Large intestine (tissue), 3 donors: ENCODE data around the gene UPK3A. TPM values are rescaled to one million over a fixed set of nuclear protein-coding genes. Genes with fewer than 3 reads are reported as not detected.
A peak's percentile ranks its signal among the peaks of the same experiment; 100 is the strongest.
"Not testable (repeated sequence)": the region's sequence is repeated elsewhere in the genome, so short reads cannot be mapped to it uniquely, and the experiment has no call there.

Experiments
- DNase-seq, 2 donors: peaks; one replicate each; pipeline versions ENCODE4 v3.0.0 to v3.0.0-alpha.2; 2013
- H3K27ac ChIP-seq: one replicate; pipeline ENCODE4 v1.5.1; 2013; ENCODE audit warnings: low read length
- H3K27me3 ChIP-seq: 2 replicates; pipeline ENCODE4 v1.6.1; 2013; ENCODE audit warnings: low read length; ENCODE audit not compliant: control insufficient read depth, insufficient read depth
- H3K36me3 ChIP-seq: 2 replicates; pipeline ENCODE4 v1.6.1; 2013; ENCODE audit warnings: low read length; ENCODE audit not compliant: control insufficient read depth, insufficient read depth
- H3K4me1 ChIP-seq: one replicate; pipeline ENCODE4 v1.6.1; 2013; ENCODE audit warnings: low read length; ENCODE audit not compliant: control insufficient read depth, insufficient read depth
- H3K4me3 ChIP-seq: one replicate; pipeline ENCODE4 v1.5.1; 2013; ENCODE audit warnings: low read length
- H3K9me3 ChIP-seq: one replicate; pipeline ENCODE4 v1.6.1; 2013; ENCODE audit warnings: mild to moderate bottlenecking, low read depth, low read length, moderate library complexity; ENCODE audit not compliant: control insufficient read depth
- WGBS: methylation state at CpG from one replicate; pipeline ENCODE4 v1.1.5; 2013; ENCODE audit warnings: low lambda C conversion rate; ENCODE audit not compliant: insufficient coverage; 5-methylcytosine and 5-hydroxymethylcytosine counted together
- polyA plus RNA-seq: library from polyadenylated mRNA; unstranded; fragments of 120-200 nt; gene quantifications from one replicate; pipeline ENCODE4 v1.2.1, GENCODE V29; 2013

Gene UPK3A
- polyA plus RNA-seq, 1 donor = 113 TPM

GRCh38 chr22:45268167-45268957 is 16.4 kb upstream of the UPK3A start:
- Histone ChIP-seq H3K36me3 (no peaks in the 10 kb centered on the region), H3K4me1 (peaks cover 36% of the 10 kb centered on the region), H3K4me3 (peak overlapping the region; percentile 66), H3K27me3 (no peaks in the 10 kb centered on the region), H3K27ac (peak overlapping the region; percentile 42), H3K9me3 (no peaks in the 10 kb centered on the region)
- peak in 1 of 2 donors; percentile 48 for DNase-seq
- WGBS = no CpG with 5 or more reads among the region's 47 CpGs

- Histone ChIP-seq H3K27me3 (no peaks in the 10 kb centered on the region), H3K27ac (peak overlapping the region; percentile 61), H3K4me3 (peak overlapping the region; percentile 66), H3K9me3 (no peaks in the 10 kb centered on the region), H3K36me3 (no peaks in the 10 kb centered on the region), H3K4me1 (peaks cover 43% of the 10 kb centered on the region)
- DNase-seq = peak; percentile 78 to 80
- no CpG with 5 or more reads among the region's 60 CpGs for WGBS
Observed at GRCh38 chr22:45268958-45269844, 15.5 kb upstream of the UPK3A start.

GRCh38 chr22:45270095-45271020 is 14.4 kb upstream of the UPK3A start:
- no peaks in the 10 kb centered on the region for H3K27me3 ChIP-seq
- H3K4me3 ChIP-seq = peak overlapping the region; percentile 61
- WGBS = no CpG with 5 or more reads among the region's 16 CpGs
- H3K36me3 ChIP-seq = no peaks in the 10 kb centered on the region
- peak overlapping the region; percentile 61 for H3K27ac ChIP-seq
- peak in 1 of 2 donors; percentile 36 for DNase-seq
- peaks cover 50% of the 10 kb centered on the region for H3K4me1 ChIP-seq
- H3K9me3 ChIP-seq = no peaks in the 10 kb centered on the region

- Histone ChIP-seq H3K4me3 (no peak overlapping the region), H3K4me1 (peaks cover 56% of the 10 kb centered on the region), H3K36me3 (no peaks in the 10 kb centered on the region), H3K9me3 (no peaks in the 10 kb centered on the region), H3K27ac (peak overlapping the region; percentile 97), H3K27me3 (no peaks in the 10 kb centered on the region)
- WGBS = 25% methylated on average over 2 of the region's 13 CpGs
- DNase-seq = peak in 1 of 2 donors; percentile 60
Observed at GRCh38 chr22:45271667-45272201, 13.0 kb upstream of the UPK3A start.

- no peaks in the 10 kb centered on the region for H3K9me3 ChIP-seq
- H3K27me3 ChIP-seq = no peaks in the 10 kb centered on the region
- H3K27ac ChIP-seq = peak overlapping the region; percentile 97
- H3K4me1 ChIP-seq = peaks cover 56% of the 10 kb centered on the region
- H3K4me3 ChIP-seq = no peak overlapping the region
- no peak for DNase-seq
- no peaks in the 10 kb centered on the region for H3K36me3 ChIP-seq
- no CpG with 5 or more reads among the region's 7 CpGs for WGBS
Observed at GRCh38 chr22:45272498-45272897, 12.3 kb upstream of the UPK3A start.

GRCh38 chr22:45273452-45274075 is 11.2 kb upstream of the UPK3A start:
- peak; percentile 94 to 98 for DNase-seq
- no peaks in the 10 kb centered on the region for H3K9me3 ChIP-seq
- H3K27me3 ChIP-seq = no peaks in the 10 kb centered on the region
- no peaks in the 10 kb centered on the region for H3K36me3 ChIP-seq
- whole genome bisulfite sequencing = no CpG with 5 or more reads among the region's 15 CpGs
- peak overlapping the region; percentile 97 for H3K27ac ChIP-seq
- no peak overlapping the region for H3K4me3 ChIP-seq
- peaks cover 56% of the 10 kb centered on the region for H3K4me1 ChIP-seq

- H3K4me3 ChIP-seq = no peak overlapping the region
- H3K4me1 ChIP-seq = peaks cover 60% of the 10 kb centered on the region
- WGBS = no CpG with 5 or more reads among the region's 12 CpGs
- no peaks in the 10 kb centered on the region for H3K36me3 ChIP-seq
- DNase-seq = peak in 1 of 2 donors; percentile 77
- H3K9me3 ChIP-seq = no peaks in the 10 kb centered on the region
- H3K27me3 ChIP-seq = no peaks in the 10 kb centered on the region
- H3K27ac ChIP-seq = no peak overlapping the region
Observed at GRCh38 chr22:45276507-45277105, 8.1 kb upstream of the UPK3A start.

- H3K4me1 ChIP-seq = peaks cover 60% of the 10 kb centered on the region
- DNase-seq = not testable (repeated sequence)
Observed at GRCh38 chr22:45277720-45278119, 7.0 kb upstream of the UPK3A start.

GRCh38 chr22:45278125-45278524 is 6.6 kb upstream of the UPK3A start:
- H3K27ac ChIP-seq = no peak overlapping the region
- H3K4me1 ChIP-seq = peaks cover 57% of the 10 kb centered on the region
- H3K4me3 ChIP-seq = no peak overlapping the region
- H3K9me3 ChIP-seq = no peaks in the 10 kb centered on the region
- no CpG with 5 or more reads among the region's 9 CpGs for WGBS
- DNase-seq = no peak
- no peaks in the 10 kb centered on the region for H3K36me3 ChIP-seq
- no peaks in the 10 kb centered on the region for H3K27me3 ChIP-seq

More at GRCh38 chr22:45277720-45278119, 7.0 kb upstream of the UPK3A start:
- not testable (repeated sequence) for H3K27me3 ChIP-seq, H3K36me3 ChIP-seq, H3K4me3 ChIP-seq, H3K27ac ChIP-seq, H3K9me3 ChIP-seq
- no CpG with 5 or more reads among the region's 7 CpGs for WGBS
